ENCODE measurements around the gene BAMBI.

The BAMBI gene

DNA sequence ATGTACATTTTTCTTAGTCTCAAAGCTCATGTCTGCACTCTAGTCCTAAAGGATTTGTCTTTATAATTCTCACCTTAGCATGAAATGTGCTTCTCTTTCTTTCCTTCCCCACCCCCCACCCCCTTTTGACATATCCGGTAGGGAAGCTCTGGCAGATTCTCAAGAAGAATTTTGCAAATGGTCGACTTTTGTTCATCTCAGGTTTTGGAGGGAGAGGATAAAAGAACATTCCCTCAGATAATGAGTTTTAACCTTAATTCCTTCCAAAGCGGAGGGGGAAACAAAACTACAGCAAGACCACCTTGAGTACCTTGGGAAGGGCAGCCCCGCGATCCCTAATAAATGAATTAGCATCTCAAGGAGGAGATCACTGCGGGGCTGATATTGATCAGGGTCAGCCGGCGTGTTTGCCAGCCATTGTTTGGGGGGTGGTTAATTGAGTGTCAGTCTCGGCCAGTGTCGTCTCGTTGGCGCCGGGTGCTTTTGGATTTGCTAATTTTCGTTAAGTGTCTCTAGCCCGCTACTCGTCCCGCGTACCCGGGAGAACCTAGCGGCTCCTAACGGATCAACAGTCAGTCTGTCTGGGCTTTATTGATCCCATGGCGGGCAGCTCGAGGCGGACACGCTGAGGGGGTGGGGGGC is 874 bp upstream of the BAMBI start:
- peak; percentile 66 for DNase-seq

DNA sequence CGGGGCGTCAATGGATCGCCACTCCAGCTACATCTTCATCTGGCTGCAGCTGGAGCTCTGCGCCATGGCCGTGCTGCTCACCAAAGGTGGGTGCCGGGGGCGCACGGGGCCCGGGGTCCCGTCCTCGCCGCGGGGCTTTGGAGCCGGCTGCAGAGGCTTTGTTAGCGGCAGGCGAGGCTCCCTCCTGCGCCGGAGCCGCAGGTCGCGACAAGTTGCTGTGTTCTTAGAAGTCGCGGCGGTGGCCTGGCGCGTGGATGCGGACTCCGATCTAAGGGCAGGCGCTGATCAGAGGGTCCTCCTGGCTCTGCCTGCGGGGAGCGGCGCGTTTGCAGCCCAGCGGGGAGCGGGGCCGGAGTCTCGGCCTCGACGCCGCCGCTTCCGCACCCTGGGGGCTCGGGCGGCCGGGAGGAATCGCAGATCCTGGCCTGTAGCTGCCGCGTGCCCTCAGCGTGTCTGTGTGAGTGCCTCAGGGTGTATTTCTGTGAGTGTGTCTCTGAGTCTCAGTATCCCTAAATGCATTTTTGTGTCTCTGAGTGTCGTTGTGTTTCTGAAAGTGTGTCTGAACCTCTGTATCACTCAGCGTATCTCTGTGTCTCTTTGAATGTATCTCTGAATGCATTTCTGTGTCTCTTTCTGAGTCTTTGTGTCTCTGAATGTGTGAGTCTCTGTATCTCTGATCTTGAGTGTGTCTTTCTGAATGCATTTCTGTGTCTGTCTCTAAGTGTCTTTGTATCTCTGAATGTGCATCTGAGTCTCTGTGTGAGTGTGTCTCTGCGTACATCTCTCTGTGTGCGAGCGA is 766 bp downstream of the BAMBI start:
- peak; percentile 57 for DNase-seq

- no peak for DNase-seq
Observed at GRCh38 chr10:28678687-28679457, 1.6 kb downstream of the BAMBI start.

- no peak for DNase-seq
Observed at GRCh38 chr10:28679581-28680357, 2.4 kb downstream of the BAMBI start.

GRCh38 chr10:28680358-28680752 is 3.0 kb downstream of the BAMBI start:
- DNase-seq = no peak

DNA sequence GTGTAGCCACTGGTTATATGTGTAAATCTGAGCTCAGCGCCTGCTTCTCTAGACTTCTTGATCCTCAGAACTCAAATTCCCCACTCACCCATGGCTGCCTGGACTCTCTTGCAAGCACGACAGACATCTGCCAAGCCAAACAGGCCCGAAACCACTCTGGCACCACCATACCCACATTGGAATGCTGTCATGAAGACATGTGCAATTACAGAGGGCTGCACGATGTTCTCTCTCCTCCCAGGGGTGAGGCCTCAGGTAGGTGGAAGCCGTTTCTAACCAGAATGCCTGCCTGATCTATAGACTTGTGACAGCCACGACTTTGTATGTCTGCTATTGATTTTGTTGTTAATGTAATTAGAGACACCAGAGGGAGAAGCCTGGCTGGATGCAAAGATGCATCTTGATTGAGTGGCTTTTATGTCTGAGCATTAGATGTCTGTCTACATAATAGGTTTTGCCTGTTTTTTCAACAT is 4.0 kb downstream of the BAMBI start:
- DNase-seq = no peak

DNA sequence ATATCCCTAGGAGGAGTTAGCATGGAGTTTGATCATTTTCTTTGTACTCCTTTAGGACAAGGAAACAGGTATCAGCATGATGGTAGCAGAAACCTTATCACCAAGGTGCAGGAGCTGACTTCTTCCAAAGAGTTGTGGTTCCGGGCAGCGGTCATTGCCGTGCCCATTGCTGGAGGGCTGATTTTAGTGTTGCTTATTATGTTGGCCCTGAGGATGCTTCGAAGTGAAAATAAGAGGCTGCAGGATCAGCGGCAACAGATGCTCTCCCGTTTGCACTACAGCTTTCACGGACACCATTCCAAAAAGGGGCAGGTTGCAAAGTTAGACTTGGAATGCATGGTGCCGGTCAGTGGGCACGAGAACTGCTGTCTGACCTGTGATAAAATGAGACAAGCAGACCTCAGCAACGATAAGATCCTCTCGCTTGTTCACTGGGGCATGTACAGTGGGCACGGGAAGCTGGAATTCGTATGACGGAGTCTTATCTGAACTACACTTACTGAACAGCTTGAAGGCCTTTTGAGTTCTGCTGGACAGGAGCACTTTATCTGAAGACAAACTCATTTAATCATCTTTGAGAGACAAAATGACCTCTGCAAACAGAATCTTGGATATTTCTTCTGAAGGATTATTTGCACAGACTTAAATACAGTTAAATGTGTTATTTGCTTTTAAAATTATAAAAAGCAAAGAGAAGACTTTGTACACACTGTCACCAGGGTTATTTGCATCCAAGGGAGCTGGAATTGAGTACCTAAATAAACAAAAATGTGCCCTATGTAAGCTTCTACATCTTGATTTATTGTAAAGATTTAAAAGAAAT is 4.8 kb downstream of the BAMBI start:
- no peak for DNase-seq

DNA sequence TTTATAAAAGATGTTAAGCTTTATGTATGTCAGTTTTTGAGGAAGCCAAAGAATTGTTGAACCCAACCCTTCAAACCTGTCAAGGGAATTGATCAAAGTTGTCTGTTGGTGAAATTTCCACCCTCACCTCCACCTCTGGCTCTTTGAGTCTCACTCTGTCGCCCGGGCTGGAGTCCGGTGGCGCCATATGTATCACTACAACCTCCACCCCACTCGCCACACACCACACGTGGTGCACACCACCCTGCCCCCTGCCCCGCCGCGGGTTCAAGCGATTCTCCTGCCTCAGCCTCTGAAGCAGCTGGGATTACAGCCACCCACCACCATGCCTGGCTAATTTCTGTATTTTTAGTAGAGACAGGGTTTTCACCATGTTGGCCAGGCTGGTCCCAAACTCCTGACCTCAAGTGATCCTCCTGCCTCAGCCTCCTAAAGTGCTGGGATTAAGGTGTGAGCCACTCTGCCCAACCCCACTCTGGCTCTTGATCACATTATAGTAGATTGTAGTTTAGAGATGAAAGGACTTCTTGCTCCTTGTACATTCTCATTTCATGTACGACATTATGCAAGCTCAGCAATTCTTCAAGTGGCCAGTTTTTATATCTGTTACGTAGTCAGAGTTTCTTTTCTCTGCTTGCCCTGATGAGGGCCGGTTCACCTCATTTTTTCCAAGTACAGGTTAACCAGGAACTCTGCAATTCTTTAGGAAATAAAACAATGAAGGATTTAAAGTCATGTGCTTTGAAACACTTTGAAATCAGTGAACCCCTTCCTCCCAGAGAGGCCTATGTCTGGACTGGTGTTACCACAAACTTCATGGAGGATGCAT is 7.0 kb downstream of the BAMBI start:
- DNase-seq = no peak

- DNase-seq = no peak
Observed at GRCh38 chr10:28684986-28685580, 7.8 kb downstream of the BAMBI start.

DNA sequence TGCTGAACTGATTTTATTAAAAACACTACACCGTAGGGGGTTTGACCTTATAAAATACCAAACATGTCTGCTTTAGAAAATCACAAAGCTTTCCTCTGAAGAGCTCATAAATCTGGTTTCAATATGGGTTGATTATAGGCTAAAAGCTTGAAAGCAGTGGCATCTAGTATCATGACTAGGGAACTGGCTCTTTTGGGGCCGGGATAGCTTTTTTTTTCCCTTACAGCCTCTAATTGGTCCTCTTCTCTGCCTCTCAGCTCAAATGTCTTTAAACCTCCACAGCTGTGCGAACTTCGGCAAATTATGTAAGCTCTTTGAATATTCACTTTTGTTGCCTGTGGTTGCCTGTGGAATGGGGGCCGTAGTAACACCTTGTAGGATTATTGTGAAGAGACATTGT is 8.4 kb downstream of the BAMBI start:
- no peak for DNase-seq

DNA sequence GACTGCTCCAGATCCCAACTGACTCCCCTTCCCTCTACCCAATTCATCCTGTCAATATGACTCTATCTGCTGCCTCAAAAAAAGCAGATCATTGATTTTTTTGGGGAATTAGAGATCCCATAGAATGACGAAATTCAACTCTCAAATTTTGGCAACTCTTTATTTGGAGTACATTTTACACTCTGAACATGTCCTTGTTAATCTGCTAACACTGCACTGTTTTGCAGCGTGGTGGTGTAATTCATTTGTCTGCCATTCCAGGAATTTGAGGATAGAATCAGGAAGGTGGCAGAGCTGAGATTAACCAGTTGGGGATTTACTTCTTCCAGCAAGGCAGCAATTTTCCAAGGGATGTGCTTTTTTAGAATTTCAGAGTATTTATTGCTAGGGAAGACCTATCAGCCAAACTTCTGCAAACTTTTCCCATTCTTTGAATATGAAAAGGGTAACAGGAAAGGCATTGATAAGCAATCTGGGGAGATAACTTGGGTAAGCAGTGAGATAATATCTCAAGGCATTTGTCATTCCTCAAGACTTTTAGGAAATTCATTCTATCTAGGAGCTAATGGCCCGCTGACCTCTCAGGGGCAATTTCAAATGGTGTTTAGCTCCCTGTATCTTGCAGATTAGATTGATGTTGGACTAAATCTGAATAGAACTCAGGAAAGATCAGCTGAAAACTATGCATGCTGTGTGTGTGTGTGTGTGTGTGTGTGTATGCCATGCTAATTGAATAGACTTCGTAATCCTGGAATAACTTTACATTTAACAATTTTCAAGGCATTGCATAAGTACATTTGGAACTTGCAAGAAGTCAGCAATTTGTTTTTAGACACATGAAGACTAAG is 9.7 kb downstream of the BAMBI start:
- no peak for DNase-seq

GRCh38 chr10:28687683-28688001 is 10.3 kb downstream of the BAMBI start:
- DNase-seq = no peak

GRCh38 chr10:28690545-28690944 is 13.2 kb downstream of the BAMBI start:
- DNase-seq = no peak

DNA sequence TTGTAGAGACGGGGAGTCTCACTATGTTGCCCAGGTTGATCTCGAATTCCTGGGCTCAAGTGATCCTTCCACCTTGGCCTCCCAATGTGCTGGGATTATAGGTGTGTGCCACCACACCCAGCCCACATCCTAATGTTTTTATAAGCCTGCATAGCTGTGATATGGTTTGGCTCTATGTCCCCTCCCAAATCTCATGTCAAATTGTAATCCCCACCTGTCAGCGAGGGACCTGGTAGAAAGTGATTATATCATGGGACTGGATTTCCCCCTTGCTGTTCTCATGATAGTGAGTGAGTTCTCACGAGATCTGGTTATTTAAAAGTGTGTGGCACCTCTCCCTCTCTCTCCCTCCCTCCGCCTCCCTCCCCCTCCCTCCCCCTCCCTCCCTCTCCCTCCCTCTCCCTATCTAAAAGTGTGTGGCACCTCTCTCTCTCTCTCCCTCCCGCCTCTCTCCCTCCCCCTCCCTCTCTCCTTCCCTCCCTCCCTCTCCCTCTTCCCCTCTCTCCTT is 13.9 kb downstream of the BAMBI start:
- DNase-seq = no peak

DNA sequence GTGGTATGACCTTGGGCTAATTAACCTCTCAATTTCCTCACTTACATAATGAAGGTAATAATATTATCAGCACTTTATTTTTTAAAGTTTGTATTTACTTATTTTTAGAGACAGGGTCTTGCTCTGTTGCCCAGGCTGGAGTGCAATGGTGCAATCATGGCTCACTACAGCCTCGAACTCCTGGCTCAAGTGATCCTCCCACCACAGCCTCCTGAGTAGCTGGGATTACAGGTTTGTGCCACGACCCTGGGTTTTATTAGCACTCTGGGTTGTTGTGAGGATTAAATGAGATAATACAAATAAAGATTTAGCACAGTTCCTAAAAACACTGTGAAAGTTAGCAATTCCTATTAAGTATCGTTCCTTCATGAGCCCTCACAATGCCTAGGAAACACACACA is 14.7 kb downstream of the BAMBI start:
- no peak for DNase-seq

DNA sequence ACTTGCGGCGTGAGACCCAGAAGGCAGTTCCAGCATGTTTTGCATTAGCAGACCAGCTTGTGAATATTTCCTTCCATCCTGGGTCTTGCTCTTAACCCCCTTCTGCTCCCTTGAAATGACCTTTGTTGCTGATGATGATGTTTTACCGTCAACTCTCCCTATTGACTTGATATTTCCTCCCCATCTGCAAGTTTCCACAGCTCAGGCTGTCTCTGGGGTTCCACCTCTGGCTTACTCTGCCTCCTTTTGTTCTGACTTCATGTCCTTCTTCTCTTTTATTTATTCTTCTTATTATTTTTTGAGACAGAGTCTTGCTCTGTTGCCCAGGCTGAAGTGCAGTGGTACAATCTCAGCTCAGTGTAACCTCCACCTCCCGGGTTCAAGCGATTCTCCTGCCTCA is 17.2 kb downstream of the BAMBI start:
- DNase-seq = no peak

DNA sequence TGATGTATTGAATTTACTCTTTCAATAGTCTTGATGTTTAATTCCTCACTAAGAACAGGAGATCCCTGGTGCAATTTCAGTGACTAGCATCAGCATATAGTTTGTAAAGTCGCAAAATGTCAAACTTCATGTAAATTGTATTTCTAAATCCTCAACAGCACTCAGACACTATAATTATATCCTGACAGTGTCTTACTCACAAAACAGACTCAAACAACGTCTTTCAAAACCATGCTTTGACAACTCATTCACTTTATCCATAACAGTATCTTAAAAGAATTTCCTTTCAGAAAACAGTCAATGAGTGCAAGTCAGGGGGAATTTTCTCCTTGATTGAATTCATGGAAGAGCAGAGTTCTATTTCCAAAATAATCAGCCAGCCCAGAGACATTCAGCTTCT is 20.8 kb downstream of the BAMBI start:
- DNase-seq = no peak

GRCh38 chr10:28704464-28705161 is 27.3 kb downstream of the BAMBI start:
- no peak for DNase-seq

DNA sequence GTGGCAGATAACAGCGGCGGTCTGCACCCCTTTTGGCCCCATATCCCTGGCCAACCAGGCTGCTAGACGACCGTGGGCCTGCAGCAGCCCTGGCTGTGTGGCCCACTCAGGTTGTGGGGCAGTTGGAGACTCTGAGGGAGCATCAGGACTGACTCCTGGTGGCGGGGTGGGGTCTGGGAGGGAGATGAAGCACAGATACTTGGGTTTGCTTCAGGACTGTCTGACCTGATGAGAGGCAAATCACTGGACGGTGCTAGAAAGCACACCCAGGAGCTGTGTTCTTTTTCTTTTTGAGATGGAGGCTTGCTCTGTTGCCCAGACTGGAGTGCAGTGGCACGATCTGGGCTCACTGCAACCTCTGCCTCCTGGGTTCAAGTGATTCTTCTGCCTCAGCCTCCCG is 28.2 kb downstream of the BAMBI start:
- DNase-seq = no peak

All from right forelimb (tissue), 1 donor.